H9 (cell line): ENCODE measurements around the gene ST6GALNAC1. TPM values are rescaled to one million over a fixed set of nuclear protein-coding genes. Genes with fewer than 3 reads are reported as not detected.

Source experiments
- DNase-seq: peaks from one replicate; pipeline ENCODE4 v3.0.0-alpha.2; 2017
- H2AFZ ChIP-seq: one replicate; pipeline ENCODE4 v1.6.1; 2013; ENCODE audit warnings: mild to moderate bottlenecking, low read length, control low read depth, moderate library complexity
- H2AK5ac ChIP-seq: 2 replicates; pipeline ENCODE4 v1.6.1; 2013; ENCODE audit warnings: low read length, control low read depth, mixed read lengths; ENCODE audit not compliant: insufficient read length
- H2BK120ac ChIP-seq: one replicate; pipeline ENCODE4 v1.6.1; 2013; ENCODE audit warnings: low read depth, mild to moderate bottlenecking, low read length, control low read depth, inconsistent platforms; ENCODE audit not compliant: poor library complexity, severe bottlenecking
- H2BK12ac ChIP-seq: 2 replicates; pipeline ENCODE4 v1.6.1; 2013; ENCODE audit warnings: low read length, control low read depth, mixed read lengths, low read depth; ENCODE audit not compliant: insufficient read length
- H2BK15ac ChIP-seq: 2 replicates; pipeline ENCODE4 v1.6.1; 2013; ENCODE audit warnings: low read depth, low read length, control low read depth
- H2BK20ac ChIP-seq: one replicate; pipeline ENCODE4 v1.6.1; 2013; ENCODE audit warnings: low read depth, mild to moderate bottlenecking, low read length, control low read depth, inconsistent platforms; ENCODE audit not compliant: poor library complexity, severe bottlenecking
- H2BK5ac ChIP-seq: 2 replicates; pipeline ENCODE4 v1.6.1; 2013; ENCODE audit warnings: low read length, control low read depth, mixed read lengths; ENCODE audit not compliant: insufficient read length
- H3K14ac ChIP-seq: 2 replicates; pipeline ENCODE4 v1.6.1; 2013; ENCODE audit warnings: low read length, control low read depth; ENCODE audit not compliant: insufficient read depth
- H3K18ac ChIP-seq: 2 replicates; pipeline ENCODE4 v1.6.1; 2013; ENCODE audit warnings: low read depth, mild to moderate bottlenecking, mixed read lengths, low read length, control low read depth; ENCODE audit not compliant: insufficient read length
- H3K23ac ChIP-seq: 2 replicates; pipeline ENCODE4 v1.6.1; 2013; ENCODE audit warnings: low read length, control low read depth, mixed read lengths, low read depth; ENCODE audit not compliant: insufficient read length
- H3K23me2 ChIP-seq: 2 replicates; pipeline ENCODE4 v1.6.1; 2013; ENCODE audit warnings: low read depth, mild to moderate bottlenecking, mixed read lengths, low read length, control low read depth; ENCODE audit not compliant: insufficient read length, poor library complexity, severe bottlenecking
- H3K27ac ChIP-seq: 2 replicates; pipeline ENCODE4 v1.5.1; 2013; ENCODE audit warnings: low read length, control low read depth, mixed read lengths, low read depth; ENCODE audit not compliant: insufficient read length
- H3K27me3 ChIP-seq: 2 replicates; pipeline ENCODE4 v1.6.1; 2013; ENCODE audit warnings: low read length, control low read depth, inconsistent platforms; ENCODE audit not compliant: insufficient read depth
- H3K4ac ChIP-seq: 2 replicates; pipeline ENCODE4 v1.6.1; 2013; ENCODE audit warnings: low read depth, mild to moderate bottlenecking, control low read depth, inconsistent platforms, low read length, moderate library complexity
- H3K4me1 ChIP-seq: 2 replicates; pipeline ENCODE4 v1.6.1; 2013; ENCODE audit warnings: low read length, control low read depth, inconsistent platforms; ENCODE audit not compliant: insufficient read depth
- H3K4me2 ChIP-seq: 2 replicates; pipeline ENCODE4 v1.6.1; 2013; ENCODE audit warnings: low read length, control low read depth, mixed read lengths; ENCODE audit not compliant: insufficient read length, insufficient read depth
- H3K56ac ChIP-seq: 2 replicates; pipeline ENCODE4 v1.6.1; 2013; ENCODE audit warnings: low read depth, mild to moderate bottlenecking, mixed read lengths, low read length, control low read depth; ENCODE audit not compliant: insufficient read length
- H3K79me1 ChIP-seq: 2 replicates; pipeline ENCODE4 v1.6.1; 2013; ENCODE audit warnings: low read depth, mild to moderate bottlenecking, moderate library complexity, low read length, control low read depth, inconsistent platforms; ENCODE audit not compliant: insufficient read depth, poor library complexity, severe bottlenecking
- H3K79me2 ChIP-seq: 2 replicates; pipeline ENCODE4 v1.6.1; 2013; ENCODE audit warnings: low read length, control low read depth, inconsistent platforms; ENCODE audit not compliant: insufficient read depth
- H3K9ac ChIP-seq: 2 replicates; pipeline ENCODE4 v1.6.1; 2013; ENCODE audit warnings: low read length, control low read depth, mixed read lengths; ENCODE audit not compliant: insufficient read length; ENCODE audit errors: extremely low read depth
- H3K9me3 ChIP-seq: one replicate; pipeline ENCODE4 v1.6.1; 2013; ENCODE audit warnings: low read depth, low read length, inconsistent platforms; ENCODE audit not compliant: control insufficient read depth
- H3T11ph ChIP-seq: one replicate; pipeline ENCODE4 v1.6.1; 2013; ENCODE audit warnings: mild to moderate bottlenecking, low read length, control low read depth, inconsistent platforms
- H4K20me1 ChIP-seq: one replicate; pipeline ENCODE4 v1.6.1; 2013; ENCODE audit not compliant: control insufficient read depth, insufficient read length, insufficient read depth
- H4K5ac ChIP-seq: 2 replicates; pipeline ENCODE4 v1.6.1; 2013; ENCODE audit warnings: low read depth, mild to moderate bottlenecking, mixed read lengths, low read length, control low read depth; ENCODE audit not compliant: insufficient read length
- H4K8ac ChIP-seq: replicated peaks from 2 replicates; pipeline ENCODE4 v1.6.1; 2013; ENCODE audit warnings: low read length, control low read depth, mixed read lengths, low read depth; ENCODE audit not compliant: insufficient read length
- H4K91ac ChIP-seq: 2 replicates; pipeline ENCODE4 v1.6.1; 2013; ENCODE audit warnings: low read depth, mild to moderate bottlenecking, moderate library complexity, mixed read lengths, low read length, control low read depth; ENCODE audit not compliant: insufficient read length
- H3K27ac Mint-ChIP-seq, 3 experiments: 2 replicates in 2 of 3; 3 replicates in 1 of 3; pipeline ENCODE4 v1.8.0; 2020 to 2021; ENCODE audit warnings: mixed read lengths in 3 of 3, mild to moderate bottlenecking in 1 of 3, moderate library complexity in 1 of 3
- H3K27me3 Mint-ChIP-seq: 2 replicates; pipeline ENCODE4 v1.8.0; 2021; ENCODE audit warnings: low read depth, mild to moderate bottlenecking, moderate library complexity, mixed read lengths
- H3K36me3 Mint-ChIP-seq, 3 experiments: 2 replicates in 2 of 3; 3 replicates in 1 of 3; pipeline ENCODE4 v1.8.0; 2020 to 2021; ENCODE audit warnings: low read depth in 3 of 3, mixed read lengths in 3 of 3; ENCODE audit not compliant: insufficient read depth in 1 of 3
- H3K4me1 Mint-ChIP-seq, 2 experiments: 2 replicates each; pipeline ENCODE4 v1.8.0; 2020; ENCODE audit warnings: mixed read lengths in 2 of 2
- H3K4me3 Mint-ChIP-seq, 2 experiments: 2 replicates in 1 of 2; 3 replicates in 1 of 2; pipeline ENCODE4 v1.8.0; 2020 to 2021; ENCODE audit warnings: mild to moderate bottlenecking in 2 of 2, mixed read lengths in 2 of 2, moderate library complexity in 1 of 2
- H3K9me3 Mint-ChIP-seq, 2 experiments: 2 replicates in 1 of 2; 3 replicates in 1 of 2; pipeline ENCODE4 v1.8.0; 2020; ENCODE audit warnings: mild to moderate bottlenecking in 2 of 2, mixed read lengths in 2 of 2, moderate library complexity in 1 of 2
- WGBS: extraction: QIAGEN DNeasy Blood & Tissue Kit; methylation state at CpG from one replicate; pipeline ENCODE4 v1.1.7; 2013; ENCODE audit warnings: missing lambda C conversion rate, low lambda C conversion rate, mixed read lengths; ENCODE audit not compliant: insufficient read length; ENCODE audit errors: extremely low coverage; 5-methylcytosine and 5-hydroxymethylcytosine counted together
- total RNA-seq: library from RNA; stranded (reverse); gene quantifications from 2 replicates; pipeline ENCODE4 v1.2.1, GENCODE V29; 2021
- TF ChIP-seq, protein P1 (sequence below): fragments of 200-600 bp; sonication (generic); conservative IDR thresholded peaks from 3 replicates; pipeline ENCODE4 v1.8.0; 2021; ENCODE audit warnings: antibody characterized with exemption, mild to moderate bottlenecking

Gene ST6GALNAC1
- total RNA-seq, 1 experiment from 2014 or later = not detected

DNA sequence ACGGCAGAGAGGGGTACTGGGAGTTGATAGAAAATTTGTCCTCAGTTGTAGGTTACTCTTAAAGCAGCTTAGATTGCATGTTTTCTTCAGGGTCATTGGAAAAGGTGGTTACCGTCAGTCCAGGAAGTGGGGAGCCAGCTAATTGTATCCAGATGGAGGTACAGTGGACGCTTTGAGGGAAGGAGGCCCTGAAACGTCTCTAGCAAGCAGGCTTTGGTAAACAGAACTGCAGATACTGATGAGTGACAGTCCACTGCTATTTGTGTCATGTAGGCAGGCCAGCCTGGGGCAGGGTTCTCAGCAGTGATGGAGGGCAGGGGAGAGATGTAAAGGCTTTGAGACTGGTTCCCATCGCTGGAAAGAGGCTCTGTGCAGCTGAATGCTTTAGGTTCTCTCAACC lies 30.2 kb upstream of the ST6GALNAC1 start:
- Histone ChIP-seq H4K8ac (no peak overlapping the region), H2AK5ac (no peak overlapping the region), H2BK15ac (no peak overlapping the region), H3K9me3 (no peaks in the 10 kb centered on the region), H4K20me1 (peaks cover 2% of the 10 kb centered on the region), H3K79me2 (no peaks in the 10 kb centered on the region), H4K5ac (no peak overlapping the region), H3K23ac (no peak overlapping the region), H3T11ph (no peak overlapping the region), H3K27me3 (no peaks in the 10 kb centered on the region), H3K56ac (no peak overlapping the region), H2BK12ac (no peak overlapping the region), H2AFZ (no peak overlapping the region), H3K14ac (no peak overlapping the region), H2BK5ac (no peak overlapping the region), H3K79me1 (no peaks in the 10 kb centered on the region), H3K27ac (no peak overlapping the region), H4K91ac (no peak overlapping the region), H3K4me2 (no peak overlapping the region), H3K9ac (no peak overlapping the region), H2BK120ac (no peak overlapping the region), H3K4ac (no peak overlapping the region), H3K23me2 (peaks cover 4% of the 10 kb centered on the region), H3K18ac (no peak overlapping the region), H2BK20ac (no peak overlapping the region), H3K4me1 (peaks cover 5% of the 10 kb centered on the region)
- peak overlapping the region in 1 of 2 experiments; percentile 7; a peak in 2 of 5 replicates for H3K4me3 Mint-ChIP-seq
- H3K27me3 Mint-ChIP-seq = no peaks in the 10 kb centered on the region; the same call in 1 of the 2 replicates
- H3K9me3 Mint-ChIP-seq = no peaks in the 10 kb centered on the region
- no peaks in the 10 kb centered on the region for H3K36me3 Mint-ChIP-seq
- peaks cover 18 to 22% of the 10 kb centered on the region in 2 experiments for H3K4me1 Mint-ChIP-seq
- no peak for DNase-seq
- H3K27ac Mint-ChIP-seq = no peak overlapping the region
- WGBS = no CpG with 5 or more reads among the region's 5 CpGs
- TF ChIP-seq, protein P1, sequence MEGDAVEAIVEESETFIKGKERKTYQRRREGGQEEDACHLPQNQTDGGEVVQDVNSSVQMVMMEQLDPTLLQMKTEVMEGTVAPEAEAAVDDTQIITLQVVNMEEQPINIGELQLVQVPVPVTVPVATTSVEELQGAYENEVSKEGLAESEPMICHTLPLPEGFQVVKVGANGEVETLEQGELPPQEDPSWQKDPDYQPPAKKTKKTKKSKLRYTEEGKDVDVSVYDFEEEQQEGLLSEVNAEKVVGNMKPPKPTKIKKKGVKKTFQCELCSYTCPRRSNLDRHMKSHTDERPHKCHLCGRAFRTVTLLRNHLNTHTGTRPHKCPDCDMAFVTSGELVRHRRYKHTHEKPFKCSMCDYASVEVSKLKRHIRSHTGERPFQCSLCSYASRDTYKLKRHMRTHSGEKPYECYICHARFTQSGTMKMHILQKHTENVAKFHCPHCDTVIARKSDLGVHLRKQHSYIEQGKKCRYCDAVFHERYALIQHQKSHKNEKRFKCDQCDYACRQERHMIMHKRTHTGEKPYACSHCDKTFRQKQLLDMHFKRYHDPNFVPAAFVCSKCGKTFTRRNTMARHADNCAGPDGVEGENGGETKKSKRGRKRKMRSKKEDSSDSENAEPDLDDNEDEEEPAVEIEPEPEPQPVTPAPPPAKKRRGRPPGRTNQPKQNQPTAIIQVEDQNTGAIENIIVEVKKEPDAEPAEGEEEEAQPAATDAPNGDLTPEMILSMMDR = no peak
